PC-9 (cell line): Measurements from ENCODE around the gene IMPA2. TPM values are rescaled to one million over a fixed set of nuclear protein-coding genes. Genes with fewer than 3 reads are reported as not detected.

Source experiments
- BruUV-seq: library from RNA; stranded (reverse); fragments of 400-500 nt; replicated peaks from 2 replicates; lab custom pipeline; 2021; lab: Mats Ljungman, UMichigan
- CTCF ChIA-PET: fragments of 300-600 bp; sonication (Branson Sonifier 250); formaldehyde crosslinking; loops from one replicate; lab custom pipeline; 2022; ENCODE audit warnings: antibody characterized with exemption; lab: Charles Lee
- POLR2A ChIA-PET: fragments of 300-600 bp; sonication (Branson Sonifier 250); formaldehyde crosslinking; loops from one replicate; lab custom pipeline; 2022; ENCODE audit warnings: antibody characterized with exemption; ENCODE audit not compliant: unreplicated experiment; lab: Charles Lee
- DNase-seq, 2 experiments: peaks; one replicate each; pipeline versions ENCODE4 v3.0.0 to v3.0.0-alpha.2; 2015 to 2022; ENCODE audit warnings: mixed read lengths in 1 of 2
- H2AFZ ChIP-seq: fragments of 200-600 bp; sonication (generic); 2 replicates; pipeline ENCODE4 v1.8.1; 2017; ENCODE audit warnings: antibody characterized with exemption
- H3F3A ChIP-seq: fragments of 200-600 bp; sonication (generic); 2 replicates; pipeline ENCODE4 v1.8.1; 2017; ENCODE audit warnings: antibody characterized with exemption, mild to moderate bottlenecking, low read depth; ENCODE audit not compliant: insufficient read depth
- H3K27ac ChIP-seq: fragments of 200-600 bp; sonication (generic); 2 replicates; pipeline ENCODE4 v1.6.1; 2016; ENCODE audit warnings: mixed run types
- H3K27me3 ChIP-seq: fragments of 200-600 bp; sonication (generic); 2 replicates; pipeline ENCODE4 v1.6.1; 2016; ENCODE audit warnings: low read depth, mixed run types; ENCODE audit not compliant: insufficient read depth
- H3K36me3 ChIP-seq: fragments of 200-600 bp; sonication (generic); 2 replicates; pipeline ENCODE4 v1.6.1; 2016; ENCODE audit warnings: low read depth, mixed run types
- H3K4me1 ChIP-seq: fragments of 200-600 bp; sonication (generic); replicated peaks from 2 replicates; pipeline ENCODE4 v1.6.1; 2016; ENCODE audit warnings: mixed run types; ENCODE audit not compliant: insufficient read depth
- H3K4me2 ChIP-seq: fragments of 200-600 bp; sonication (generic); 2 replicates; pipeline ENCODE4 v1.6.1; 2017; ENCODE audit warnings: mixed run types
- H3K4me3 ChIP-seq: fragments of 200-600 bp; sonication (generic); 2 replicates; pipeline ENCODE4 v1.6.1; 2016; ENCODE audit warnings: mixed run types
- H3K79me2 ChIP-seq: fragments of 200-600 bp; sonication (generic); 2 replicates; pipeline ENCODE4 v1.6.1; 2017; ENCODE audit warnings: low read depth, mixed run types
- H3K9me2 ChIP-seq: fragments of 200-600 bp; sonication (generic); 2 replicates; pipeline ENCODE4 v1.8.1; 2017; ENCODE audit warnings: mild to moderate bottlenecking; ENCODE audit not compliant: insufficient read depth
- H3K9me3 ChIP-seq: fragments of 200-600 bp; sonication (generic); 2 replicates; pipeline ENCODE4 v1.8.1; 2016; ENCODE audit warnings: low read depth; ENCODE audit not compliant: insufficient read depth
- H4K20me1 ChIP-seq: fragments of 200-600 bp; sonication (generic); 2 replicates; pipeline ENCODE4 v1.8.1; 2017; ENCODE audit not compliant: insufficient read depth
- CTCF ChIP-seq: fragments of 200-600 bp; sonication (generic); conservative IDR thresholded peaks from 2 replicates; pipeline ENCODE4 v1.6.1; 2017; ENCODE audit warnings: mixed run types, antibody characterized with exemption, mild to moderate bottlenecking, moderate library complexity
- EZH2 ChIP-seq: fragments of 200-600 bp; sonication (generic); IDR thresholded peaks from 2 replicates; pipeline ENCODE4 v1.8.0; 2017; ENCODE audit warnings: antibody characterized with exemption, low read depth
- intact Hi-C: fragments of 100-400 bp; cut with micrococcal nuclease; formaldehyde crosslinking; loops from one replicate; pipeline ENCODE4 v1.10.0; 2022; ENCODE audit not compliant: unreplicated experiment
- total RNA-seq: library from RNA; stranded (reverse); gene quantifications from 2 replicates; pipeline ENCODE4 v1.2.3, GENCODE V29; 2021

The IMPA2 gene
- total RNA-seq, 1 experiment from 2014 or later, result 91.4 TPM

GRCh38 chr18:12034241-12035100 is 53.2 kb downstream of the IMPA2 start:
- BruUV-seq, result no TSS peak
- H3K27me3 ChIP-seq, result no peaks in the 10 kb centered on the region
- intact Hi-C loops, result loop anchor here (5.0 to 10.0 kb wide), 2 partner anchors 37 to 720 kb away; no protein-coding TSS in a partner anchor
- no peak overlapping the region for H3K4me3 ChIP-seq
- no peak overlapping the region for H2AFZ ChIP-seq
- H3K9me3 ChIP-seq, result no peaks in the 10 kb centered on the region
- POLR2A ChIA-PET, result no interaction called here
- 0 out of 2 replicates have a peak, but pooled peaks cover 3% of the 10 kb centered on the region for H3K4me1 ChIP-seq
- DNase-seq, result no peak
- no peaks in the 10 kb centered on the region for H3F3A ChIP-seq
- no peaks in the 10 kb centered on the region for H3K79me2 ChIP-seq
- CTCF ChIA-PET, result interaction anchor here (0.7 kb wide), 1 partner anchor 378 kb away, joined by 3 read pairs; no protein-coding TSS in a partner anchor
- no peak for TF ChIP-seq CTCF
- TF ChIP-seq EZH2, result no peak
- H3K36me3 ChIP-seq, result no peaks in the 10 kb centered on the region
- H3K27ac ChIP-seq, result no peak overlapping the region
- no peak overlapping the region for H3K4me2 ChIP-seq
- no peaks in the 10 kb centered on the region for H3K9me2 ChIP-seq
- H4K20me1 ChIP-seq, result no peaks in the 10 kb centered on the region

- H3K36me3 ChIP-seq, result no peaks in the 10 kb centered on the region
- intact Hi-C loops, result loop anchor here (5.0 to 10.0 kb wide), 2 partner anchors 38 to 721 kb away; no protein-coding TSS in a partner anchor
- H3K9me3 ChIP-seq, result no peaks in the 10 kb centered on the region
- ChIA-PET CTCF (no interaction called here), POLR2A (no interaction called here)
- no peaks in the 10 kb centered on the region for H3K27me3 ChIP-seq
- H3K79me2 ChIP-seq, result no peaks in the 10 kb centered on the region
- no TSS peak for BruUV-seq
- no peak overlapping the region for H2AFZ ChIP-seq
- DNase-seq, result no peak
- H3K27ac ChIP-seq, result no peak overlapping the region
- H3K9me2 ChIP-seq, result no peaks in the 10 kb centered on the region
- H3K4me3 ChIP-seq, result no peak overlapping the region
- H4K20me1 ChIP-seq, result no peaks in the 10 kb centered on the region
- no peak for TF ChIP-seq CTCF
- TF ChIP-seq EZH2, result no peak
- no peak overlapping the region for H3K4me2 ChIP-seq
- H3F3A ChIP-seq, result no peaks in the 10 kb centered on the region
- H3K4me1 ChIP-seq, result 0 out of 2 replicates have a peak, but pooled peaks cover 3% of the 10 kb centered on the region
Measured at GRCh38 chr18:12035481-12035880, 54.2 kb downstream of the IMPA2 start.

GRCh38 chr18:12036201-12036751 is 55.0 kb downstream of the IMPA2 start:
- H3F3A ChIP-seq, result peaks cover under 1% of the 10 kb centered on the region; the same call in 1 of the 2 replicates
- H3K4me2 ChIP-seq, result no peak overlapping the region
- no peaks in the 10 kb centered on the region for H3K27me3 ChIP-seq
- H3K4me1 ChIP-seq, result 0 out of 2 replicates have a peak, but pooled peaks cover 3% of the 10 kb centered on the region
- H3K79me2 ChIP-seq, result no peaks in the 10 kb centered on the region
- POLR2A ChIA-PET, result no interaction called here
- intact Hi-C loops, result loop anchor here (5.0 to 10.0 kb wide), 2 partner anchors 39 to 721 kb away; no protein-coding TSS in a partner anchor
- no peak for DNase-seq
- H4K20me1 ChIP-seq, result no peaks in the 10 kb centered on the region
- H3K9me3 ChIP-seq, result no peaks in the 10 kb centered on the region
- no peak overlapping the region for H2AFZ ChIP-seq
- H3K9me2 ChIP-seq, result no peaks in the 10 kb centered on the region
- no peak overlapping the region for H3K4me3 ChIP-seq
- BruUV-seq, result no TSS peak
- no peaks in the 10 kb centered on the region for H3K36me3 ChIP-seq
- no peak overlapping the region for H3K27ac ChIP-seq
- CTCF ChIA-PET, result no interaction called here
- TF ChIP-seq EZH2 (no peak), CTCF (no peak)
